H4 (cell line): ENCODE measurements around the gene HSDL1. TPM values are rescaled to one million over a fixed set of nuclear protein-coding genes. Genes with fewer than 3 reads are reported as not detected.
"Not testable (repeated sequence)": the region's sequence is repeated elsewhere in the genome, so short reads cannot be mapped to it uniquely, and the experiment has no call there.

ENCODE experiments used
- DNase-seq: peaks from one replicate; pipeline ENCODE4 v3.0.0-alpha.2; 2015; ENCODE audit warnings: low spot score
- total RNA-seq: library from RNA; depleted of rRNA; stranded (reverse); fragments of >200 nt; shearing (Covaris generic); gene quantifications from 2 replicates; pipeline ENCODE4 v1.2.3, GENCODE V29; 2014

The HSDL1 gene
- total RNA-seq, 1 experiment from 2014 or later = 44.7 TPM

DNA sequence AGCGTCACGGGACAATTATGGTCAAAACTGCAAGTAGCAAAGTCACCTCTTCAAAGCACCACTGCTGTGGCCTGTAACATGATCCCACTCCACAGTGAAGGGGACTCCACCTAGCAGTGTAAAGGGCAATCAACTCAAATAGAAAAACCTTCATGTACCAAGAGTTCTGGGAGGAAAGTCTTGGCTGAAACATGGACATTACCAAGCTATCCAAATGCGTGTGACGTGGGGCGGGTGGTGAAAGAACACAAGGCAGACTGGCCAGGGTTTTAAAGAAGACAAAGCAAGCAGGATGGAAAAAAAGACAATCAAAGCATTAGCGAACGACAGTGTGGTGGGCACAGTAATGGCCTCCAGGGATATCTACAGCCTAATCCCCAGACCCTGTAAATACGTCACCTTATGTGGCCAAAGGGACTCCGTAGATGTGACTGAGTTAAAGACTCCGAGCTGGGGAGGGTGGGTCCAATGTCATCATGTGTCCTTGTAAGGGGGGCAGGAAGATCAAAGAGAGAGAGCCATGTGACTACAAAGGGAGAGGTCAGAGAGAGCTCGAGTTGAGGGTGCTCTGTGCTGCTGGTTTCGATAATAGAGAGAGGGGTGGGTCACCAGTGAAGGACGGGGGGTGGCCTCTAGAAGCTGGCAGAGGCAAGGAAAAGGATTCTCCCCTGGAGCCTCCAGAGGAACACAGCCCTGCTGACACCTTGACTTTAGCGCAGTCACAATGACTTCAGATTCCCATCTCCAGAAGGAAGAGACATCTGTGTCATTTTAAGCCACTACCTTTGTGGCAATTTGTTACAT lies 6.0 kb downstream of the HSDL1 start:
- DNase-seq = peak; percentile 94

DNA sequence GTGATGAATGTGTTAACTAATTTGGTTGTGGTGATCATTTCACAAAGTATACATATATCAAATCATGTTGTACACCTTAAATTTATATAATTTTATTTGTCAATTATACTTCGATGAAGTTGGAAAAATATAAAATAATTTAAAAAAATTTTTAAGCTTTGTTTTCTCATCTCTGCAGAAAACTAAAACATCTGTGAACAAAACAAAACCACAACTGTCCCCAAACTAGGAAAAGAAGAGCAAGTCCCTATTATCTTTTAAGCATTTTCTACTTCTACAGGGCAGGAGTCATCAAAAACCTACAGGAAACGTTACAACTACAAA lies 6.5 kb downstream of the HSDL1 start:
- no peak for DNase-seq

DNA sequence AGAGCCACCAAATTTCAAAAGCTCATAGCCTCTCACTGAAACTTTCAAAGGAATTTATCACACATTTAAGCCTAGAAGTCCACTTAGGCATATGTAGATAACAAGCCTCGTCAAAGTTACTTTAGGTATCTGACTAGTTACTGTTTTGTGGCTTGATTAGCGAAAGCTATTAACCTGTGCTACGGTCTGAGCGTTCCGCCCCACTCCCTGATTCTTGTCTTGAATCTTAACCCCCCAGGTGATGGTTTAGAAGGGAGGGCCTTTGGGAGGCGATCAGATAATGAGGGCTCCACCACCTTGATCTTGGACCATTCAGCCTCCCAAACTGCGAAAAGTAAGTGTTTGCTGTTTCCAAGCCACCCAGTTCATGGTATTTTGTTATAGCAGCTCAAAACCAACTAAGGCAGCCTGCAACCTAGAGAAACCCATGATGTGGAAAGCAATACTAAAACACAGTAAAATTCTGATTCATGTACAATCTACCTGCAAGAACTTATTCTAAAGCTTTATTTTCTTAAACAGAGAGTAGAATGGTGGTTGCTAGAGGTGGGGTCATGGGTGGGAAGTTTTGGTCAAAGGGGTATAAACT lies 7.1 kb downstream of the HSDL1 start:
- DNase-seq = no peak

DNA sequence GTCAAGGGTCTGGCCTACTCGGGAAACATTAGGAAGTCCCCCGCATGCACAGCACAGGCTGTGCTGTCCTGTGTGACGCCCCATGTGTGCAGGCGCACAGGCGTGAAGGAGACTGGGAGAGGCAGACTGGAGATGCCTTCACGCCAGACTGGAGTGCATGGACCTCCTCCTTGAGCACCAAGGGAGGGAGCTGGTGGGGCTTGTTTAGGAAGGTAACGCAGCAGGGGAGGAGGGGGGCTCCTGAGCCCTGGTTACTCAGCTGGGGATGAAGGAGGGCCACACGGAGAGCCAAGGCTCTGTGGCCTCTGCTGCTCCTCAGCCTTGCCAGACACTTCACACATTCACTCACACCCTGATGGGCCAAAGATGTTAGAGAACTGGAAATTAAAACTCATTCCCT lies 7.7 kb downstream of the HSDL1 start:
- DNase-seq = no peak

DNA sequence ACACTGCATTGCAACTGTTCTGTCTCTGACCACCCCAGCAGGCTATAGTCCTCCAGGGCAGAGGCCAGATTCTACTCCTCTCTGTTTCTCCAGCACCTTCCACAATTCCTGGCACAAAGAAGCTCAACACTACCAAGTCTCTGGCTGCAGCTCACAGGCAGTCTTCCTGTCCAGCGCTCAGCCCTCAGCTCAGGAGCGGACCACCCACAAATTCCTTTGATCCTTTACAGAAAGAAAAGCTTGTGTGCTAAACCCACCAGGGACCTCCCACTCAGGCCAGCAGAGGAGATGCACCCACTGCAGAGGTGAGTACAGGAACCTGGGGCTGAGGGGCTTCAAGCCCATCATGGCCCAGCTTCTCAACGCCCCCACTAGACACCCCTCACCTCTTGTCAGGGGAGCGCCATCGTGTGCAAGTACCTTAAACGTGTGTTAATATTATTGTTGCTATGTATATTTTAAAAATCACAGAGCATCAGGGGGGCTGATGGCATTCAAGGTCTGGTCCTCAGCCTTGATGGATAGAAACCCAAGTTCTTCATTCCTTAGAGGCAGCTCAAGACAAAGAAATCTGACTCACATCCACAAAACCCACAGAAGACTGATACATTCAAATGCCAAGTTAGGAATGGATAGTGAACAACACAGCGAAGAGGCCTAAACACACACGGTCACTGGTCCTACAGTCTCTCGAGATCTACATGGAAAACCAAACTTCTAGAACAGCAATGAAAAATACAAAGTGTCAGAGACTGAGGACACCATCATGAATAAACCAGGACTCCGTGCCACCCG lies 8.4 kb downstream of the HSDL1 start:
- DNase-seq = no peak

DNA sequence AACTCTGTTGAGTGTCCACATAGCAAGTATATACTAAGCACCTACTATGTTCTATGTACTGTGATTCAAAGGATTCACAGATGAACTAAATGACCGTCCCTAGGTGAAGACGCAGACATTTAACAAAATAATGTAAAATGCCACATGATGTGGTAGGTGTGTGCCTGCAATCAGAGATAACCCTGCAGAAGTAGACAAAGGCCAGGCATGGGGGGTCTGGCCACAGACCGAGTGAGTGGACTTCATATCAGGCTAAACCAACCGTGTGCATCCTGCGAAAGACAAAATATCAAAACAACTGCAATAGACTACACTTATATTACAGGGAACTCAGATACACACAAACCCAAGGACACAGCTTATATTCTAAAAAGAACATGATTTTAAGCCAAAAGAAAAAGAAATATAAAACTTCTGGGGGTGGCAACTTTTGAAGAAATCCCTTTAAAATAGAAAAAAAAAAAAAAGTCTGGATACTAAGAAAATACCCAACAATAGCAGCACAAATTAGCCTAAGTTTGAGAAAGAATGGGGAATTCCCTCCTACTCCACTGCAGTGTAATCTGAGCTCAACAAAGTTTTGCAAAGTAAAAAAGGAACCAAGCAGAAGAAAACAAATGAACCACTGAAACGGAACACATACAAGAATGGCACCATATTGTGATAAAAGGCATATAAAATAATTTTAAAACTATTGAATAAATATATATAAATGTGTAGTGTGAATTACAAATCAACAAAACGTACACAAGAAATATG lies 12.3 kb downstream of the HSDL1 start:
- DNase-seq = no peak

DNA sequence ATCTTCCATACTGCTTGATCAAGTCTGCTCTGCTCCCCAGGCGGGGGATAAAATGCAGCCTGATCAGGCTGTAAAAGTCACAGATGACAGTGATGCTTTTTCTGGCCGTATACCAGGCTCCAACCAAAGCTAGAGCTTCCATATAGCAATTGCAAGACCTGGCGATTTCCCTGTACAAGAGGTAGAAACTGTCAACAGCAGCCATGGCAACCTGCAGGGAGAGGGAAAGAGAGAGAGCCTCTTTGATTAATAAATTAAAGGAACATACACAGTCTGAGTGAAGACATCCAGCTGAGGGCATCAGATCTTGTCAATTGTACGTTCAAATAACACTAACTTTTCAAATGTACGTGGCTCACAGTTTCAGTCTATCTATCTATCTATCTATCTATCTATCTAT lies 13.9 kb downstream of the HSDL1 start:
- DNase-seq = no peak

DNA sequence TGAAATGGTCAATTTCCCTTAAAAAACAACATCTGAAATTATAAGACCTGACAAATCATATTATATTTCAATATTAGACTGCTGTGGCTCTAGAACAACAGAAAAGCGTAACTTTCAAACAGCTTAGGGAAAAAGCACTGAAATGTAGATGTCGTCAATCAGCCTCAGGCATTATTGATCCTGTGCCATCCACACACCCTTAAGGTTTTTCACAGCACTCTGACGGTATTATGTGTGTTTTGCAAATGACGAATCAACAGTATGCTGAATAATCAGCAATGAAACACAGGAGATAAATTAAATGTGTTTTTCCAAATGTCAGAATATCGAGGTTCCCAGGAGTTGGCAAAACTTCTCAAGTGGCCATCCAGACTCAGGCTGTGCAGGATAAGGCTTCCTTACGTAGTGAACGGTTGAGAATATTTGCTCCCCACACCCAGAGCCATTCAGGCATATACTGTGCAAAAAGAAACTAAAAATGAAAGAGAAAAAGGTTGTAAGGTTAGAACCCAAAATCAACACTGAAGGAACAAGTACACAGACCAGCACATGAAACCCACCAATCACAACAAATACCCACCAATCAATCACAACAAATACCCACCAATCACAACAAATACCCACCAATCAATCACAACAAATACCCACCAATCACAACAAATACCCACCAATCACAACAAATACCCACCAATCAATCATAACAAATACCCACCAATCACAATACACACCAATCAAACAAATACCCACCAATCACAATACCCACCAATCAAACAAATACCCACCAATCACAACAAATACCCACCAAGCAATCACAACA lies 20.5 kb downstream of the HSDL1 start:
- DNase-seq = no peak

DNA sequence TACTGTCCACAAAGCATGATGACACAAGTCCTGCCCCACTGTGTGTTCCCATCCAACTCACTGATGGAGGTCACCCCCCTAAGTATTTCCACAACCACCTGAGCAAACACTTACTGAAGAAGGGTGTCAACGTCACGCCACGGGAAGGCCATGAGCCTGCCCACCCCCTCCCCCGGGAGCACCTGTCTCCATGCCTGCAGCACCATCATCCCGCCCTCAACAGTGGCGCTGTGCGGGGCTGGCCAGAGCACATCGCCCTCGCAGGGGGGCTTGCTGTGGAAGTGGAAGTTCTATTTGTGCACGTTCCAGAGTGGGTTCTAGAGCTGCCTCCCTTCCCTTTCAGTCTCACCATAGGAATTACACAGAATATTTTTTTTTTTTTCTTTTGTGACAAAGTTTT lies 24.0 kb downstream of the HSDL1 start:
- no peak for DNase-seq

DNA sequence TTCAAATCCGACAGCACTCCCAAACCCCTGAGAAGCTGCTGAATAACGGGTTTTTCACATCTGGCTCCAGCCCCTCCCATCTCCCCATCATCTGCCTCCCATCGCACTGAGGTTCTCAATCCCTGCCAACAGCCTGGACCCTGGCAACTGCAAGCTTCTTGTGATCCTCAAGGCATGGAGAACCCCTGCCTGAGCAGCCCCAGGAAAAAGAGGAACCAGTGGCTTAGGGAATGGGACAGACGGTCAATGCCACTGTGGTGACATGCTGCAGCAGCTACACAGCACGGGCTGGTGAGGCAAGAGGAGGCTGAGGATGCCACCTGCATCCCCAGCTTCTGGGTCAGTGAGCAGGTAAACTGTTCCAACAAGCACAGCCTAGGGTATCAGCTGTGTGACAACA lies 25.0 kb downstream of the HSDL1 start:
- DNase-seq = no peak

DNA sequence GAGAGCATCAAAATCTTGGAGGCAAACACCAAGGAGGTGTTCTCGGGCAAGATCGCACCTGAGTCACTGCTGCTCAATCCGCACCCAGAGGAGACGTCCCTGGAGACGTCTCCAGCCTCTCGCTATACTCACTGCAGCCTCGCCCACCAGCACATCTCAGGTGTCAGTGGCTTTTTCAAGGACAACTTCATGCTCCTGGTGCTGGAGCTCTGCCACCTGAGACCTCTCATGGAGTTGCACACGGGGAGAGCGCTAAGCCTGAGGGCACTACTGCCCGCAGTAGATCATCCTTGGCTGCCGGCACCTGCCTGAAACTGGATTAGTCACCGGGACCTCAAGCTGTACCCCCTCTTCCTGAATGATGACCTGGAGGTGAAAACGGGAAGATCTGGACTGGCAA lies 25.6 kb downstream of the HSDL1 start:
- DNase-seq = no peak

DNA sequence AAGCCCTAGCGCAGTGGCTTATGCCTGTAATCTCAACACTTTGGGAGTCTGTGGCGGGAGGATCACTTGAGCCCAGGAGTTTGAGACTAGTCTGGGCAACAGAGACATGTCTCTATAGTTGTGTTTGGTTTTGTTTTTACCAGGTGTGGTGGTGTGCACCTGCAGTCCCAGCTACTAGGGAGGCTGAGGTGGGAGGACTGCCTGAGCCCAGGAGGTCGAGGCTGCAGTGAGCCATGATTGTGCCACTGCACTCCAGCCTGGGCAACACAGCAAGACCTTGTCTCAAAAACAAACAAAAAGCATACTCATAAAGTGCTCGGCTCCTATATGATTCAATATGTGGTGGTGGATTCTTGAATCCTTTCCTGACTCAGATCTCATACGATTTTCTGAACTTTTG lies 26.7 kb downstream of the HSDL1 start:
- DNase-seq = not testable (repeated sequence)

DNA sequence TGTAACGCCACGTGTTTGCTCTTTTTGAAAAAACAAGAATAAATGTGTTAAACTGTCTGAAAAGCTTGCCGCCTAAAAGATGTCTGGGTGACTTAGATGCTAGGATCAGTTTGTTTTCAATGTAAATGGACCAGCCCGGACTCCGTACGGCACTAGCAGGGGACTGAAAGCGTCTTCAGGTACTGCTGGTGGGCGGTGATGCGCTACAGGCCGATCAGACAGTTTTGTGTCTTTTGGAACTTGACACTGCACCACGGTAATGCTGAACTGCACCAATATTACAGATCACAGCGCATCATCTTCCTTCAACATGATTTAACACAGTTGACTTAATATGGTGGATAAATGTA lies 27.5 kb downstream of the HSDL1 start:
- DNase-seq = no peak

DNA sequence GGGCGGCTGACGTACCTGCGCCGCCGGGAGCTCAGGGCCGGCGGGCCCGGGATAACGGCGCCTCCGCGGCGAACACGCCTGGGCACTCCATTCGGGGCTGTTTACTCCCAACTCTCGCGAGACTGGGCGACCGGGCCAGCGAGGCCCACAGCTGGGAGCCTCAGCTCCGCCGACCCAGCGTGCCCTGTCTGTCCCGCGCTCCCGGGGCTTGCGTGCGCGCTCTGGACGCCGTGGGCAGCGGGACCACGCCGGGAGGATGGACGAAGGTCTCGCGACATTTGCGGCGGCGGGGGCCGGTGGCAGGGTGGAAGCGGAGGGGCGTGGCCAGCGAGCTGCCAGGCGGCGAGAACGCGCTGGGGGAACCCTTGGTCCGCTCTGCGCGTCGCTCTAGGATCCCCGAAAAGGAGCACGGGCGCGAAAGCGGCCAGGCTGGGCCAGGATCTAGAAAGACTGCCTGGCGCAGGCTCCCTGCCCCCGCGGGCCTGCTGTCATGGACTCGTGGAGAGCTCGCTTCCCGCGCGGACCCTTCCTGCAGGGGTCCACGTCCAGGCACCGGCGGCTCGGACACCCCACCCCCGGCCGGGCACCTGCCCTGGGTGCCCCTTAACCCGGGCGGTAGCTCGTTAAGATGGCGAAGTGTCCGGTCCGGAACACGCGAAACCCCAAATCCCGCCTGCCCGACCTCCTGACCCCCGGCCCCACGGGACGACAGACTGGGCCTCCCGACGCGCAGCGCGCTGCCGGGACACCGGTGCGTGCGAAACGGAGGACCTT lies 28.1 kb downstream of the HSDL1 start, which contains the start of gene MBTPS1:
MBTPS1 (minus strand) TSS at position 223 of the 774 bp plus-strand sequence. CDS start 15,159 bp downstream, outside the sequence.
- peak; percentile 98 for DNase-seq

DNA sequence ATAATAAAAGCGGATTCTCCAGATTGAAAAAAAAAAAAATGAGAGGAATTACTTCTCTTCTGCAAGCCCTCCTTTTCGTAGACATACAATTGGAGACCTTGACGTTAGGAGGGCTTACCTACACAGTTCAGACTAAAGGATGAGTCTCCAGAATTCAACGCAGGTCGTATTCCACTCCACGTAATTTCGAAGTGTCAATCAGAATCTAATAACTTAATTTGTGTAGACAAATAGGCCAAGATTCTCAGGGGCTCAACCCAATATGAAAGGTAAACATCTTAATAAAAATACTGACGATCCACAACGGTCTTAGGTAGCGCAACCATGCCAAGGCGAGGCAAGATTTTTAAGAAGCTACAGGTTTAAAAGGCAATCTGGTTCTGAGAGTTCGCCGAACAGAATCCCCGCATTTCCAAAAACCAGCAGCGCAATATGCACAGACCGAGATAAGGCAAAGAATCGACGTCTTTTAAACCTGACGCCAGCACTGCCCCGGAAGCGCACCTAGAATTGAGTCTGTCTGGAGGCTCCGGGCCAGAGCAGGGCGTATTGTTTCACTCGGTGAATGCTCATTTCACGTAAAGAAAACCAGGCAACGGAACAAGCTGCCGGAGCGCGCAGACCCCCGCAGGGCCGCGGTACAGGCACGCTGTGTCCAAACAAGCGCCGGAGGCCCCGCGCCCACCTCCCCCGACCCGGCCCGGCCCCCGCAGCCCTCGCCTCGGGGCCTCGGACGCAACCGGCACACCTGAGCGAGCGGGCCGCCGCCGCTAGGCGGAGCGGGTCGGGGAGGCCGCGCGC lies 28.9 kb downstream of the HSDL1 start:
- DNase-seq = no peak

DNA sequence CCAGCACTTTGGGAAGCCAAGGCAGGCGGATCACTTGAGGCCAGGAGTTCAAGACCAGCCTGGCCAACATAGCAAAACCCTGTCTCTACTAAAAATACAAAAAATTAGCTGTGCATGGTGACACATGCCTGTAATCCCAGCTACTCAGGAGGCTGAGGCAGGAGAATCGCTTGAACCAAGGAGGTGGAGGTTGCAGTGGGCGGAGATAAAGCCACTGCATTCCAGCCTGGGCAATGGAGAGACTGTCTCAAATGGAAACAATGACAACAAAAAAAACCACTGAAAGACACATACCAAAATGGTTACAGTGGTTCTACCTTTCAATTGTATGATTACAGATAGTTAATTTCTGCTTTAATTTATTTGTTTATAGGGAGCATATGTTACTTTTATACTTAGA lies 33.0 kb downstream of the HSDL1 start:
- DNase-seq = not testable (repeated sequence)

DNA sequence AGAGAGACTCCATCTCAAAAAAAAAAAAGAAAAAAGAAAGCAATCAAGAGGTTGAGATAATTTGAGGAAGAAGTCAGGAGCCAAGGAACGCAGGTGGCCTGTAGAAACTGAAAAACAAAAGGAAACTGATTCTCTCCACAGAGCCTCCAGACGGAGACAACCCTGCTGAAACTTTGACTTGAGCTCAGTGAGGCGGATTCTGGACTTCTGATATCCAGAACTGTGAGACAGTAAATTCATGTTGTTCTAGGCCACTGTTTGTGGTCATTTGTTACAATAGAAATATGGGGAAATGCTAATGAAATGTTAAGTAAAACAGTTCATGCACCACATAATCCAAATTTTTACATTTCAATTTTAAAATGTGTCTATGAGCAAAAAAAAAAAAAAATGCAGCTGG lies 33.5 kb downstream of the HSDL1 start:
- no peak for DNase-seq

DNA sequence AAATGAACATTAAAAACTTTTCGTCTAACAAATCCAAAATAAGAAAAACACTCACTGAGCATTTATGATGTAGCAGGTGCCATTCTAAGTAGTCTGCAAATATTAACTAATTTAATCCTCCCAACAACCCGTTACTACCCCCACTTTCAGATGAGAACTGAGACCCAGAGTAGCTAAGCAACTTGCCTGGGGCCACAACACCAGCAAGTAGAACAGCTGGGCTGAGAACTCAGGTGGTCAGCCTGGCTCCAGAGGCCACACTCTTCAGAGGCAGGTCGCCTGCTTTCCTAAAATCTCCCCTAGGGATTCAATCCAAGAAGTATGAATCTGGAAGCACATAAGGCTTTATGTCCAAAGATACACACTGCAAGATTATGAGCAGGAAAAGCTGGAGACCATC lies 34.5 kb downstream of the HSDL1 start:
- no peak for DNase-seq

DNA sequence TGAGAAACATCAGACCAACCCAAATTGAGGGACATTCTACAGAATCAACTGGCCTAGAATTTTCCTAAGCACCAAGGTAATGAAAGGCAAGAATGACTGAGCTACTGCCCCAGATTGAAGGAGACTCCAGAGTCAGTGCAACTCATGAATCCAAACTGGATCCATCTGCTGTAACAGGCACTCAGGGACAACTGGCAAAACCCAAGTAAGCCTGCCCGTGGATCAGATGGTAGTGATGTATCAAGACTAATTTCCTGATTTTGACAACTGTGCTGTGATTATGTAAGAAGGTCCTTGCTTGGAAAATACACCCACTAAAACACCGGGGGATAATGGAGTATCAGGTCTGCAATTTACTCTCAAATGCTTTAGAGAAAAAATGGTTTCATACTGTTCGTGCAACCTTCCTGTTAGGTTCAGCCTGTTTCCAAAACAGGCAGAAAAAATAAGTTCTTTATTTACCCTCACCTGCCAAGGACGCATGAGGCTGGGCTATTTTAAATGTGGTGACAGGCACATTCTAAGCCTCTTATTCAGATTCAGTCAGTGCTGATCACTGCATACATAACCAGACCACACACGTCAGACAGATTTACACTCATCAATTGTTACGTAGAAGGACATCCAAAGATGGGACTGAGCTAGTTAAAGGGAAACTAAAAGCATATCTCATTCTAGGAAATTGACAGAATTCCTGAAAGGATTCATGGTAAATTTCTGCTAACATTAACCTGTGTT lies 35.2 kb downstream of the HSDL1 start:
- no peak for DNase-seq
